HG03565 (cell line): ENCODE data around the gene BHMT2.

Experiments used
- ATAC-seq: cut with Tn5 transposase; IDR thresholded peaks from one replicate; pipeline ENCODE4 v1.9.1; 2021; ENCODE audit warnings: mild to moderate bottlenecking, moderate library complexity; ENCODE audit not compliant: unreplicated experiment

Gene BHMT2

GRCh38 chr5:79111960-79112702 lies 42.6 kb downstream of the BHMT2 start:
- no peak for ATAC-seq

GRCh38 chr5:79112703-79113058 lies 43.1 kb downstream of the BHMT2 start:
- no peak for ATAC-seq

GRCh38 chr5:79119486-79119885 lies 49.9 kb downstream of the BHMT2 start:
- no peak for ATAC-seq

- no peak for ATAC-seq
Measured at GRCh38 chr5:79120221-79120620, 50.7 kb downstream of the BHMT2 start.

GRCh38 chr5:79122973-79123372 lies 53.4 kb downstream of the BHMT2 start:
- ATAC-seq = no peak

GRCh38 chr5:79124607-79125006 lies 55.0 kb downstream of the BHMT2 start:
- ATAC-seq = no peak

GRCh38 chr5:79130781-79131180 lies 61.2 kb downstream of the BHMT2 start:
- ATAC-seq = no peak

GRCh38 chr5:79133121-79133656 lies 63.6 kb downstream of the BHMT2 start:
- ATAC-seq = no peak

- no peak for ATAC-seq
Measured at GRCh38 chr5:79133657-79134451, 64.3 kb downstream of the BHMT2 start.

GRCh38 chr5:79135790-79136553 lies 66.4 kb downstream of the BHMT2 start:
- no peak for ATAC-seq

GRCh38 chr5:79136618-79137017 lies 67.1 kb downstream of the BHMT2 start:
- ATAC-seq = no peak
